K562 (cell line): ENCODE data around the gene MRAP2. TPM values are rescaled to one million over a fixed set of nuclear protein-coding genes. Genes with fewer than 3 reads are reported as not detected.

Experiments used
- ASH1L ChIP-seq: fragments of 450-650 bp; IDR thresholded peaks from 2 replicates; pipeline ENCODE4 v1.6.1; 2018; ENCODE audit warnings: borderline replicate concordance, mild to moderate bottlenecking, low read depth; ENCODE audit not compliant: partially characterized antibody
- BCL6 ChIP-seq: fragments of 250-450 bp; sonication (Bioruptor Pico); IDR thresholded peaks from 2 replicates; pipeline ENCODE4 v1.4.0; 2020
- CHD2 ChIP-seq: IDR thresholded peaks from 2 replicates; pipeline ENCODE4 v1.6.1; 2011; ENCODE audit warnings: low read depth, low read length
- COPS2 ChIP-seq: fragments of 450-650 bp; conservative IDR thresholded peaks from 2 replicates; pipeline ENCODE4 v1.6.1; 2016; ENCODE audit warnings: mild to moderate bottlenecking, moderate library complexity
- CXXC5 ChIP-seq: fragments of 250-450 bp; sonication (Bioruptor Pico); IDR thresholded peaks from 2 replicates; pipeline ENCODE4 v1.8.0; 2022; ENCODE audit warnings: inconsistent platforms, mild to moderate bottlenecking, moderate library complexity
- DACH1 ChIP-seq: fragments of 450-650 bp; IDR thresholded peaks from 2 replicates; pipeline ENCODE4 v1.6.1; 2018; ENCODE audit not compliant: partially characterized antibody
- E2F6 ChIP-seq, 2 experiments: IDR thresholded peaks; 2 replicates each; pipeline ENCODE4 v1.6.1; 2011; ENCODE audit warnings: borderline replicate concordance in 1 of 2, control low read depth in 1 of 2, low read depth in 1 of 2, low read length in 1 of 2, mild to moderate bottlenecking in 1 of 2, mixed read lengths in 1 of 2, moderate library complexity in 1 of 2; ENCODE audit not compliant: insufficient read depth in 1 of 2, insufficient read length in 1 of 2, poor library complexity in 1 of 2, severe bottlenecking in 1 of 2; ENCODE audit errors: extremely low read depth in 1 of 2
- EP300 ChIP-seq: IDR thresholded peaks from 2 replicates; pipeline ENCODE4 v1.6.1; 2012; ENCODE audit warnings: low read length, improper control_type of control experiment
- ESRRA ChIP-seq: fragments of 450-650 bp; IDR thresholded peaks from 2 replicates; pipeline ENCODE4 v1.6.1; 2014; ENCODE audit warnings: low read depth, mild to moderate bottlenecking, moderate library complexity, borderline replicate concordance
- FOXJ2 ChIP-seq: fragments of 200-800 bp; sonication (Bioruptor generic); IDR thresholded peaks from 2 replicates; pipeline ENCODE4 v1.6.1; 2016; ENCODE audit warnings: missing genetic modification characterization, missing compliant biosample characterization
- HDAC8 ChIP-seq: fragments of 450-650 bp; IDR thresholded peaks from 2 replicates; pipeline ENCODE4 v1.6.1; 2016; ENCODE audit warnings: mild to moderate bottlenecking, missing genetic modification characterization, moderate library complexity, missing compliant biosample characterization
- MEIS2 ChIP-seq: fragments of 450-650 bp; IDR thresholded peaks from 2 replicates; pipeline ENCODE4 v1.6.1; 2014; ENCODE audit warnings: mild to moderate bottlenecking; ENCODE audit not compliant: partially characterized antibody
- MTF1 ChIP-seq: fragments of 250-450 bp; sonication (Bioruptor Pico); IDR thresholded peaks from 2 replicates; pipeline ENCODE4 v1.9.0; 2021; ENCODE audit warnings: moderate library complexity, mild to moderate bottlenecking, inconsistent platforms, borderline replicate concordance
- NR2C1 ChIP-seq, 2 experiments: fragments of 450-650 bp; IDR thresholded peaks; 2 replicates each; pipeline ENCODE4 v1.6.1; 2017; ENCODE audit warnings: mild to moderate bottlenecking in 2 of 2, antibody characterized with exemption in 1 of 2, inconsistent platforms in 1 of 2, missing compliant biosample characterization in 1 of 2, missing genetic modification characterization in 1 of 2
- PTTG1 ChIP-seq: fragments of 450-650 bp; IDR thresholded peaks from 2 replicates; pipeline ENCODE4 v1.6.1; 2016; ENCODE audit warnings: low read depth, mild to moderate bottlenecking, missing genetic modification characterization, missing compliant biosample characterization
- TCF3 ChIP-seq: sonication (generic); formaldehyde crosslinking; IDR thresholded peaks from 2 replicates; pipeline ENCODE4 v1.4.0; 2020; ENCODE audit warnings: mild to moderate bottlenecking, missing genetic modification reagents
- ZBTB8A ChIP-seq: fragments of 450-650 bp; IDR thresholded peaks from 2 replicates; pipeline ENCODE4 v1.6.1; 2018; ENCODE audit warnings: mild to moderate bottlenecking, moderate library complexity; ENCODE audit not compliant: partially characterized antibody
- ZKSCAN8 ChIP-seq: fragments of 200-800 bp; sonication (Bioruptor generic); IDR thresholded peaks from 2 replicates; pipeline ENCODE4 v1.6.1; 2016; ENCODE audit warnings: missing genetic modification characterization, missing compliant biosample characterization
- polyA plus RNA-seq, 8 experiments: library from polyadenylated mRNA; depleted of rRNA in 4 of 8; stranded (reverse) in 5 of 8; unstranded in 3 of 8; fragments of >200 nt; fragmentation: Nextera tagmentation in 2 of 8; fragmentation: Illumina TruSeq in 1 of 8; extraction: Ambion mirVana in 2 of 8; extraction: Trizol in 1 of 8; gene quantifications; 2 replicates each; pipeline versions ENCODE4 v1.2.1 to v1.2.3, GENCODE V29; 2011 to 2014; ENCODE audit warnings: inconsistent platforms in 1 of 8, missing spikeins in 1 of 8
- total RNA-seq, 7 experiments: library from RNA; depleted of rRNA in 6 of 7; stranded (reverse); fragments of >200 nt in 6 of 7; fragmentation: Illumina TruSeq in 2 of 7; extraction: Trizol in 2 of 7; gene quantifications; 2 replicates each; pipeline versions ENCODE4 v1.2.1 to v1.2.3, GENCODE V29; 2011 to 2021; ENCODE audit warnings: low replicate concordance in 1 of 7
- TF ChIP-seq, protein P1 (sequence below): fragments of 450-650 bp; IDR thresholded peaks from 2 replicates; pipeline ENCODE4 v1.6.1; 2017; ENCODE audit warnings: antibody characterized with exemption, mild to moderate bottlenecking
- TF ChIP-seq, protein P2 (sequence below), 3 experiments: IDR thresholded peaks in 2 of 3; conservative IDR thresholded peaks in 1 of 3; 2 replicates each; pipeline ENCODE4 v1.5.1; 2011 to 2012; ENCODE audit warnings: low read length in 3 of 3, mild to moderate bottlenecking in 3 of 3, control low read depth in 2 of 3, improper control_type of control experiment in 1 of 3, inconsistent platforms in 1 of 3, low read depth in 1 of 3, mixed read lengths in 1 of 3, moderate library complexity in 1 of 3; ENCODE audit not compliant: insufficient read depth in 2 of 3

The MRAP2 gene
- total and polyA plus RNA-seq, 9 of the 15 experiments (the other 6 are each of a cell fraction or from before 2014, with no cell fraction given): 5.9 to 38.9 (median 9.3) TPM

DNA sequence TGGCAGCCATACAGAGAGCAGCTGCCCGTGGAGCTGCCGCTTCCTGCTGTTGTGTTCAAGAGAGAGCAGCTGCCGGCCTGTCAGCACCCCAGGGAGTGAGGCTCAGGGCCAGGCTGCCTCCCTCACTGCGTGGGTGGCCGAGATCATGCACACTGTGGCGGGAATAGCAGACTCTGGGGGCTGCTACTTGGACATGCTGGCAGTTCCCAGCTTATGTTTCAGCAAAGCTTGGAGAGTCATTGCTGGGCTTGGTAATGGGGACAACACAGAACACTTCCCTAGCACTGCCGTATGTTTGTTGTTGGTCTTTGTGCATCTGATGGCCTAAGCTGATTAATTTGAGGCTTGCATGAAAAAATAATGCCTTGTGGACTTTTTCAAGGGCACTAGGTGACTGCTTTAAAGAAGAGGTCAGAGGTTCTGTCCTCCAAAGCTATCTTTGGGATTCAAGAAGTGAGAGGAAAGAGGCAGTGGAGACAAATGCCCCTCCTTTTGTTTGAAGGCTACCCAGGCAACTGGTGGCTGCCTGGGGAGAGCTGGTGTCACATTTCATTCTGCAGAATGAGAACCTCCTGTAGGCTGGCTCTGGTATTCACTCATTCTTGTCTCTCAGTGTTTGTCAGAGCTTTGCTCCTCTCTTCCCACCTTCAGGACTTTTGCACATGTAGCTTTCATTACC, 18.8 kb downstream of the MRAP2 start (continued):
- peak in 1 of 2 experiments; percentile 78 for TF ChIP-seq E2F6 (IDR thresholded peaks at IDR 0.05; ENCODE audit: borderline replicate concordance in 1 of 2, extremely low read depth in 1 of 2, insufficient read depth in 1 of 2, insufficient read length in 1 of 2, low read depth in 1 of 2, low read length in 1 of 2, poor library complexity in 1 of 2, severe bottlenecking in 1 of 2)
- peak; percentile 56; the same call in 1 of the 2 replicates for TF ChIP-seq FOXJ2
- peak; percentile 31 for TF ChIP-seq MEIS2
- no peak for TF ChIP-seq HDAC8 (tag)
- TF ChIP-seq ASH1L: no peak
- TF ChIP-seq, protein P1, sequence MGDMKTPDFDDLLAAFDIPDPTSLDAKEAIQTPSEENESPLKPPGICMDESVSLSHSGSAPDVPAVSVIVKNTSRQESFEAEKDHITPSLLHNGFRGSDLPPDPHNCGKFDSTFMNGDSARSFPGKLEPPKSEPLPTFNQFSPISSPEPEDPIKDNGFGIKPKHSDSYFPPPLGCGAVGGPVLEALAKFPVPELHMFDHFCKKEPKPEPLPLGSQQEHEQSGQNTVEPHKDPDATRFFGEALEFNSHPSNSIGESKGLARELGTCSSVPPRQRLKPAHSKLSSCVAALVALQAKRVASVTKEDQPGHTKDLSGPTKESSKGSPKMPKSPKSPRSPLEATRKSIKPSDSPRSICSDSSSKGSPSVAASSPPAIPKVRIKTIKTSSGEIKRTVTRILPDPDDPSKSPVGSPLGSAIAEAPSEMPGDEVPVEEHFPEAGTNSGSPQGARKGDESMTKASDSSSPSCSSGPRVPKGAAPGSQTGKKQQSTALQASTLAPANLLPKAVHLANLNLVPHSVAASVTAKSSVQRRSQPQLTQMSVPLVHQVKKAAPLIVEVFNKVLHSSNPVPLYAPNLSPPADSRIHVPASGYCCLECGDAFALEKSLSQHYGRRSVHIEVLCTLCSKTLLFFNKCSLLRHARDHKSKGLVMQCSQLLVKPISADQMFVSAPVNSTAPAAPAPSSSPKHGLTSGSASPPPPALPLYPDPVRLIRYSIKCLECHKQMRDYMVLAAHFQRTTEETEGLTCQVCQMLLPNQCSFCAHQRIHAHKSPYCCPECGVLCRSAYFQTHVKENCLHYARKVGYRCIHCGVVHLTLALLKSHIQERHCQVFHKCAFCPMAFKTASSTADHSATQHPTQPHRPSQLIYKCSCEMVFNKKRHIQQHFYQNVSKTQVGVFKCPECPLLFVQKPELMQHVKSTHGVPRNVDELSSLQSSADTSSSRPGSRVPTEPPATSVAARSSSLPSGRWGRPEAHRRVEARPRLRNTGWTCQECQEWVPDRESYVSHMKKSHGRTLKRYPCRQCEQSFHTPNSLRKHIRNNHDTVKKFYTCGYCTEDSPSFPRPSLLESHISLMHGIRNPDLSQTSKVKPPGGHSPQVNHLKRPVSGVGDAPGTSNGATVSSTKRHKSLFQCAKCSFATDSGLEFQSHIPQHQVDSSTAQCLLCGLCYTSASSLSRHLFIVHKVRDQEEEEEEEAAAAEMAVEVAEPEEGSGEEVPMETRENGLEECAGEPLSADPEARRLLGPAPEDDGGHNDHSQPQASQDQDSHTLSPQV: peak; percentile 78; the same call in 1 of the 2 replicates
- no peak for TF ChIP-seq MTF1 (CRISPR knock-in tag)
- no peak for TF ChIP-seq BCL6 (CRISPR knock-in tag)
- TF ChIP-seq ESRRA: peak; percentile 59
- TF ChIP-seq ZBTB8A: no peak
- TF ChIP-seq PTTG1: no peak
- TF ChIP-seq, protein P2, sequence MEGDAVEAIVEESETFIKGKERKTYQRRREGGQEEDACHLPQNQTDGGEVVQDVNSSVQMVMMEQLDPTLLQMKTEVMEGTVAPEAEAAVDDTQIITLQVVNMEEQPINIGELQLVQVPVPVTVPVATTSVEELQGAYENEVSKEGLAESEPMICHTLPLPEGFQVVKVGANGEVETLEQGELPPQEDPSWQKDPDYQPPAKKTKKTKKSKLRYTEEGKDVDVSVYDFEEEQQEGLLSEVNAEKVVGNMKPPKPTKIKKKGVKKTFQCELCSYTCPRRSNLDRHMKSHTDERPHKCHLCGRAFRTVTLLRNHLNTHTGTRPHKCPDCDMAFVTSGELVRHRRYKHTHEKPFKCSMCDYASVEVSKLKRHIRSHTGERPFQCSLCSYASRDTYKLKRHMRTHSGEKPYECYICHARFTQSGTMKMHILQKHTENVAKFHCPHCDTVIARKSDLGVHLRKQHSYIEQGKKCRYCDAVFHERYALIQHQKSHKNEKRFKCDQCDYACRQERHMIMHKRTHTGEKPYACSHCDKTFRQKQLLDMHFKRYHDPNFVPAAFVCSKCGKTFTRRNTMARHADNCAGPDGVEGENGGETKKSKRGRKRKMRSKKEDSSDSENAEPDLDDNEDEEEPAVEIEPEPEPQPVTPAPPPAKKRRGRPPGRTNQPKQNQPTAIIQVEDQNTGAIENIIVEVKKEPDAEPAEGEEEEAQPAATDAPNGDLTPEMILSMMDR (IDR thresholded peaks at IDR 0.05 in 2 of 3, conservative IDR thresholded peaks at IDR 0.05 in 1 of 3; ENCODE audit: insufficient read depth in 2 of 3, low read depth in 1 of 3, low read length in 3 of 3): peak in 2 of 3 experiments; percentile 8 to 29; a peak in 3 of 6 replicates
- TF ChIP-seq NR2C1 (IDR thresholded peaks at IDR 0.05): no peak
- peak; percentile 23; the same call in 1 of the 2 replicates for TF ChIP-seq NR2C1 (tag; IDR thresholded peaks at IDR 0.05)
- no peak for TF ChIP-seq CHD2
- TF ChIP-seq TCF3 (CRISPR knock-in tag): 0 out of 2 replicates have a peak, but pooled peaks have one; percentile 9
- TF ChIP-seq COPS2: no peak
- peak; percentile 22; the same call in 1 of the 2 replicates for TF ChIP-seq CXXC5 (CRISPR knock-in tag)
- no peak for TF ChIP-seq EP300
- TF ChIP-seq DACH1: peak; percentile 4
- TF ChIP-seq ZKSCAN8 (CRISPR knock-in tag): no peak
